ENCODE measurements around the gene ZFTA. TPM values are rescaled to one million over a fixed set of nuclear protein-coding genes. Genes with fewer than 3 reads are reported as not detected.
"Not testable (repeated sequence)": the region's sequence is repeated elsewhere in the genome, so short reads cannot be mapped to it uniquely, and the experiment has no call there.

Gene ZFTA
- total RNA-seq, 1 donor from 2014 or later = 7.6 TPM

GRCh38 chr11:63779039-63779438 lies 10.5 kb upstream of the ZFTA start:
- DNase-seq (ENCODE audit: low read depth in 2 of 2) = peak; percentile 38 to 50

DNA sequence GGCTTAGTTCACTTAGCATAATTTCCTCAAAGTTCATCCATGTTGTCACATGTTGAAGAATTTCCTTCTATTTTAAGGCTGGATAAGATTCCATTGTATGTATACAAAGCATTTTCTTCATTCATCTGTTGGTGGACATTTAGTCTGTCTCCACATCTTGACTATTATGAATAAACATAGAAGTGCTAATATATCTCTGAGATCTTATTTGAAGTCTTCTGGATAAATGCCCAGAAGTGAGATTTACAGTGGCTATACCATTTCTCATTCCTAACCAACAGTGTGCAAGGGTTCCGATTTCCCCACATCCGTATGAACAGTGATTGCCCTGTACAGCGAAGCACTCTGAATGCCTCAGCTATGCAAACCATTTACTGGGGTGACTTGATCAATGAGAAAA lies 6.6 kb upstream of the ZFTA start:
- no peak for DNase-seq (ENCODE audit: low read depth in 2 of 2)

DNA sequence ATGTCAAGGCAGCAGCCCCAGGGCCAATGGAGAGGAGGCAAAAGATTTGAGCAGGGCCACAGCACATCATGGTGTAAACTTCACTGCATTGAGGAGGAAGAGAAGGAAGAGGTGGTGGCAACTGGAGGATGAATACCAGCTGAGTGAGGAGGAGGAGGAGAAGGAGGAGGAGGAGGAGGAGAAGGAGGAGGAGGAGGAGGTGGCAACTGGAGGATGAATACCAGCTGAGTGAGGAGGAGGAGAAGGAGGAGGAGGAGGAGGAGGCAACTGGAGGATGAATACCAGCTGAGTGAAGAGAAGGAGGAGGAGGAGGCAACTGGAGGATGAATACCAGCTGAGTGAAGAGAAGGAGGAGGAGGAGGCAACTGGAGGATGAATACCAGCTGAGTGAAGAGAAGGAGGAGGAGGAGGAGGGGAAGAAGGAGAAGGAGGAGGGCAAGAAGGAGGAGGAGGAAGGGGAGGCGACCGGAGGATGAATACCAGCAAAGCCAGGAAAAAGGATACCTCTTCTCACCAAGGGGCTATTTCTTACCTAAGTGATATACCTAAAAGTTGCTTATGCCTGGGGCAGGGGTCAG lies 3.3 kb upstream of the ZFTA start:
- DNase-seq (ENCODE audit: low read depth in 2 of 2) = not testable (repeated sequence)

GRCh38 chr11:63770763-63771162 lies 2.2 kb upstream of the ZFTA start:
- DNase-seq (ENCODE audit: low read depth in 2 of 2) = no peak

DNA sequence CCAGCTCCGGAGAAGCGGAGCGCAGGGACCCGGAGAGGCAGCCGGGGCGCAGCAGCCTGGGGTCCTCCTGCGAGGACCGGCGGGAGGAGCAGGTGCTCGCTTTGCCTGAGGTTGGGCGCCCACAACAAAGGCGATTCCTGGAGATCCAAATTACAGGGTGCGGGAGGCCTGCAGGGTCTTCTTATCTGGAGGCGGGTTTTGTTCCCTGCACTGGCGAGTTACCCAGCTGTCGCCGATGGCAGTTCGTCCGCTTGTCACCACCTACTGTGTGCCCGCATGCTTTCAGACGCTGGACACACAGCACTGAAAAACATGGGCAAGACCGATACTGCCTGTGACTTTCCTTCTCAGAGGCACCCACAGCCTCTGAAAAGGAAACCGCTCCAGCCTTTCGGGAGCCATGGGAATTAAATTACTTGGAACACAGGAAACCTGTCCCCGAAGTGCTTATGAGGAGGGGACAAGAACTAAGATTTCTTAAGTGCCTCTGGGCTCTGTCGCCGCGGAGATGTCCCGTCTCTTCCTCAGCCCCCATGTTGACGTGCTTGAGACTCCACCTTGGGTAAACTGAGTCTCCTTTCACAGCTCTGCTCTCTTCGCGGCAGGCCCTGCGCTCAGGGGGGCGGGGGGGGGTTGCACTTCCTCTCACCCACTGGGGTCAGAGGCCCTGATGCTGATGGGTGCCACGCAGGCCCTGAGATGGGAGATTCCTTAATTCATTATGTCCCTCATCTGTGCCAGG lies 1.3 kb upstream of the ZFTA start:
- DNase-seq (ENCODE audit: low read depth in 2 of 2) = no peak

- peak in 1 of 2 donors; percentile 50 for DNase-seq (ENCODE audit: low read depth in 2 of 2)
Observed at GRCh38 chr11:63769042-63769713, 603 bp upstream of the ZFTA start.

DNA sequence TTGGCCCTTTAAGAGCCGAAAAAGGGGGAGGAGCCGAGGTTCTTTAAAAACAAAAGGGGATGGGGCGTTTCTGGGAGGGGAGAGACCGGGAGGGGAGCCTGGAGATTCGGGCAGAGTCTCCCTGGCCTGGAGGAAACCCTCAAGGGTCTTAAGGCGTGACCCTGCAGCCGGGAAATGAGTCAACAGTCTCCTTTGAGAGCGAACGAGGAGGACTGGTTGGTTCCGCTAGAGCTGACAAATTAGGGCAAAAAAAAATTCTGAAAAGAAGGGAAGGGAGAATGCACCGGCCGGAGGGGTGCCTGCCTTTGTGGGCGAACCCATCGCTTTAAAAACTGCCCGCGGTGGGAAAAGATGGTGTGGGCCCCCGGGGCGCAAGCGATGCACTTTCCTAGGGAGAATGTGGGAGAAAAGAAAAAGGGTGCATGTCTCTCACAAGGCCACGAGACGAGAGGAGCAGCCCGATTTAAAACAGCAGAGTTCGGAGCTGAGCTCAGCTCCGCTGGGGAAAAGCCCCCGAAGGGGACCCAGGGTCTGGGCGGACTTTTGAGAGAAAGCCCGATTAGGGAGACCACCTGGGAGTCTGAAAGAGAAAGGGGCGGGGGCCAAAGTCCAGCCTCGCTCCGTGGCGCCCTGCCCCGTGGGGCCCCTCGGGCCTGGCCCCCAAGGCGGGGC lies 874 bp downstream of the ZFTA start:
- peak in 1 of 2 donors; percentile 59 for DNase-seq (ENCODE audit: low read depth in 2 of 2)

GRCh38 chr11:63767267-63767564 lies 1.4 kb downstream of the ZFTA start:
- DNase-seq (ENCODE audit: low read depth in 2 of 2) = no peak

- no peak for DNase-seq (ENCODE audit: low read depth in 2 of 2)
Observed at GRCh38 chr11:63766531-63767235, 1.9 kb downstream of the ZFTA start.

DNA sequence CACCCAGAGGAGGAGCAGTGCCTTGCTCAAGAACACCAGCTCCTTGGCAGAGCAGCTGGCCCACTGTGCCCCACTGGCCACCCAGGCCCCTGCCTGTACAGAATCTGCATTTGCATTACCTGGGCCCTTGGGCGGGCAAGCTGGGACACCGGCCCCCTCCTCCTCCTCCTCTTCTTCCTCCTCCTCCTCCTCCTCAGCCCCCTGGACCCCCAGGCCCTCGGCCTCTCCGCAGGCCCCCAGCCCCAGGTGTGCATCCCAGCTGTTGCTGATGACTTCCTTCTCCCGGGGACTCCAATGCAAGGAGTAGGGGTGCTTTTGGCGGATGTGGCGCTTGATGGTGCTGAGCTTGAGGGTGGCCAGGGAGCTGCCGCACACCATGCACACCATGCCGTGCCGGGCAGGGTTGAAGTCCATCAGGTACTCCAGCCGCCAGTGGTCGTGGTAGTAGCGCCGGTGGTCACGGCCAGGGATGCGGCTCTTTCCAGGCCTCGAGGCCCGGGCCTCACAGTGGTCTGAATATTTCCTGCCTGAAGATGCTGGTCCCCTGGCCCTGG lies 2.8 kb downstream of the ZFTA start:
- DNase-seq (ENCODE audit: low read depth in 2 of 2) = no peak

GRCh38 chr11:63764679-63765647 lies 3.6 kb downstream of the ZFTA start:
- no peak for DNase-seq (ENCODE audit: low read depth in 2 of 2)

DNA sequence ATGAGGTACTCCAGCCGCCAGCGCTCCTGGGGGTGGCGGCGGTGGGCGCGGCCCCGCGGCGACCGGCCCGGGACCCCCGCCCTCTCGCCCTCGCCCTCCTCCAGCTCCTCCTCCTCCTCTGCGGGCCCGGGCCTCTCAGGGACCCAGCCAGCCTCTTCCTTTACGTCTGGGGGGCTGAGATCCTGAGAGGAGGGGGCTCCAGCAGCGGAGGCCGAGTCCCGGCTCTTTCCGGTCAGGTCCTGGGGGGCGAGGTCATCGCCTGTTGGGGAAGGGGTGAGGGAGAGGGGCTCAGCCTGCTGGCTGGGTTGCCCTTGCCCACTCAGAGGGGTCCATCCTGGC lies 4.3 kb downstream of the ZFTA start:
- DNase-seq (ENCODE audit: low read depth in 2 of 2) = no peak

DNA sequence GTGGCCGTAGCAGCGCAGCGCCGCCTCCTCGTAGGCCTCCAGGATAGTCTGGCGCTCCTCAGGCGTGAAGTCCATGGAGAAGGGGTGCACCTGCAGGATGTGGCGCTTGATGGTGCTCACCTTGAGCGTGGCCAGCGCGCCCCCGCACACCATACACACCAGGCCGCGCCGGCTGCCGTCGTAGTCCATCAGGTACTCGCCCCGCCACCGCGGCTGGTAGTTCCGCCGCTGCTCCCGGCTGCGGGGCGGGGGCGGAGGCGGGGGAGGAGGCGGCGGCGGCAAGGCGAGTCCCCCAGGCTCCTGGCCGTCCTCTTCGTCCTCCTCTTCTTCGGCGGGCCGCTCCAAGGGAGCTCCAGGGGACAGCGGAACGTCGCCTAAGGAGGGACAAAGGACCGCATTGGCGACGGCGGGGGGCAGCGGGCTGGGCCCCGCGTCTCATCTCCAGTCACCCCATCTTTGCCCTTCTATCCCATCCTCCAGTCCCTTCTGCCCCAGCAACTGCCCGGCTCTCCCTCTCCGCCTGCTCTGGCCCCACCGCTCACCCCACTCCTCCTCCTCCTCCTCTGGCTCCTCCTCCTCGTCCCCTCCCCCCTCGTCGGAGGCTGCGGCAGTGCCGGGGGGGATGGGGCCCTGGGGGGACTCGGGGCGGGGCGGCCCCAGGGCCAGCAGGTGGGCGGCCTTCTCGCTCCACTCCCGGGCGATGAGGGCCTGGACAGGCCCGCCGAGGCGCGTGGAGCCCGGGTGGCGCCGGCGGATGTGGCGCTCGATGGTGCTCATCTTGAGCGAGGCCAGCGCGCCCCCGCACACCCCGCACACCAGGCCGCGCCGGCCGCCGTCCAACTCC lies 4.9 kb downstream of the ZFTA start:
- DNase-seq (ENCODE audit: low read depth in 2 of 2) = peak in 1 of 2 donors; percentile 17

- peak in 1 of 2 donors; percentile 38 for DNase-seq (ENCODE audit: low read depth in 2 of 2)
Observed at GRCh38 chr11:63762654-63763495, 5.7 kb downstream of the ZFTA start.

- DNase-seq (ENCODE audit: low read depth in 2 of 2) = no peak
Observed at GRCh38 chr11:63761931-63762653, 6.5 kb downstream of the ZFTA start.

GRCh38 chr11:63761188-63761587 lies 7.4 kb downstream of the ZFTA start:
- no peak for DNase-seq (ENCODE audit: low read depth in 2 of 2)

DNA sequence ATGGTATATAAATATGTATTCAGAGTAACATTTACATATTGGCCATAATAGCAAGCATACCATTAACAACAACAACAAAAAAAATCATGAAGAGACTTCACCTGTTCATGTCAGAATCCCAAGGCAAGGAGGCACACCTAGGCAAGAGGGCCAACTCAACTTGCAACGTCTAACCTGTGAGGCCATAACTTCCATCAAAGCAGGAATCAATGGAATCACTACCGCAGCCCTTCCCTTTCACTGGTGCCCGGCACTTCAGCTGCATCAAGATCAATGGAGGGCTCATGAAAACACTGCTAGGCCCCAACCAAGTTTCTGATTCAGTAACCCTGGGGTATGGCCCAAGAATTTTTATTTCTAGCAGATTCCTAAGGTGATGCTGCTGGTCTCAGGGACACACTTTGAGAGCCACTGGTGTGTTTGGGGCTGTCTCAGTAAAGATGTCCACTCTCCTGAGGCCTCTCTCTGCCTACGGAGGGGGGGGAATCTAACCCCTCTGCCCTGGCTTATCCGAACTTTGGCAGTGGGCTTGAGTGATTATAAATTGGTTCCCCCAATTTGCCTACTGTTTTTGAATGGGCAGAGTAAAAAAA lies 8.0 kb downstream of the ZFTA start:
- no peak for DNase-seq (ENCODE audit: low read depth in 2 of 2)
